Measurements from ENCODE around the gene AMT.

The AMT gene

GRCh38 chr3:49422379-49423248 lies at the start of gene AMT:
TSS of gene AMT (minus strand) at chr3:49422473. CDS start at chr3:49422450, 23 bp downstream.
- no peak for DNase-seq

GRCh38 chr3:49470714-49471420 lies 48.6 kb upstream of the AMT start:
- DNase-seq = no peak

- DNase-seq = peak; percentile 97
These were observed 47.9 kb upstream of the AMT start, which contains the start of gene DAG1 for GRCh38 chr3:49469936-49470713. TSS of gene DAG1 (plus strand) at chr3:49470267. CDS start at chr3:49510535, 40,268 bp downstream.

- no peak for DNase-seq
These were observed 47.0 kb upstream of the AMT start for GRCh38 chr3:49469037-49469935.

GRCh38 chr3:49466085-49466484 lies 43.8 kb upstream of the AMT start:
- DNase-seq = no peak

GRCh38 chr3:49465270-49466034 lies 43.2 kb upstream of the AMT start:
- DNase-seq = no peak

- no peak for DNase-seq
These were observed 39.9 kb upstream of the AMT start for GRCh38 chr3:49462222-49462621.

- no peak for DNase-seq
These were observed 39.3 kb upstream of the AMT start for GRCh38 chr3:49461443-49462171.

- no peak for DNase-seq
These were observed 38.7 kb upstream of the AMT start for GRCh38 chr3:49460956-49461355.

- no peak for DNase-seq
These were observed 38.1 kb upstream of the AMT start for GRCh38 chr3:49460188-49460890.

GRCh38 chr3:49456466-49456865 lies 34.2 kb upstream of the AMT start:
- DNase-seq = no peak

- DNase-seq = no peak
These were observed 32.8 kb upstream of the AMT start for GRCh38 chr3:49454898-49455681.

GRCh38 chr3:49454458-49454857 lies 32.2 kb upstream of the AMT start:
- no peak for DNase-seq

- no peak for DNase-seq
These were observed 31.3 kb upstream of the AMT start for GRCh38 chr3:49453621-49454020.

- DNase-seq = no peak
These were observed 23.1 kb upstream of the AMT start for GRCh38 chr3:49445391-49445790.

- DNase-seq = no peak
These were observed 12.5 kb upstream of the AMT start for GRCh38 chr3:49434731-49435130.

GRCh38 chr3:49428752-49429080 lies 6.4 kb upstream of the AMT start:
- no peak for DNase-seq

- DNase-seq = no peak
These were observed 5.3 kb upstream of the AMT start for GRCh38 chr3:49427586-49427985.

- no peak for DNase-seq
These were observed 2.5 kb upstream of the AMT start for GRCh38 chr3:49424816-49425215.

All from stimulated activated CD4-positive, alpha-beta T cell treated with anti-CD3 and anti-CD28 coated beads, Interleukin-15, amount 100 ng/mL, for 24 hours (primary cell).